Spleen (tissue), 7 donors: ENCODE measurements around the gene OSMR.

Source experiments
- POLR2A ChIP-seq, 3 donors: fragments of 450-650 bp; IDR thresholded peaks; one replicate each; pipeline ENCODE4 v1.5.1; 2017; ENCODE audit warnings: antibody characterized with exemption in 3 of 3, mild to moderate bottlenecking in 1 of 3
- POLR2AphosphoS5 ChIP-seq, 3 donors: sonication (generic); formaldehyde crosslinking; IDR thresholded peaks; one replicate each; pipeline ENCODE4 v1.5.1; 2017; ENCODE audit warnings: antibody characterized with exemption in 3 of 3
- TF ChIP-seq, protein P1 (sequence below), 11 experiments: fragments of 200-600 bp in 7 of 11; fragments of 450-650 bp in 4 of 11; sonication (generic) in 4 of 11; IDR thresholded peaks in 8 of 11; conservative IDR thresholded peaks in 3 of 11; 1 replicate in 7 of 11; 2 replicates in 4 of 11; pipeline versions ENCODE4 v1.4.0 to v1.8.0; 2016 to 2021; ENCODE audit warnings: antibody characterized with exemption in 11 of 11, inconsistent platforms in 4 of 11, mild to moderate bottlenecking in 1 of 11
- donor health status: DM: no; HTN: no; CAD: no; lungs with moderate emphysema.
- donor health status: DM: no; HTN: no; CAD: no.
- donor health status: DM: no; HTN: no; CAD: no.

DNA sequence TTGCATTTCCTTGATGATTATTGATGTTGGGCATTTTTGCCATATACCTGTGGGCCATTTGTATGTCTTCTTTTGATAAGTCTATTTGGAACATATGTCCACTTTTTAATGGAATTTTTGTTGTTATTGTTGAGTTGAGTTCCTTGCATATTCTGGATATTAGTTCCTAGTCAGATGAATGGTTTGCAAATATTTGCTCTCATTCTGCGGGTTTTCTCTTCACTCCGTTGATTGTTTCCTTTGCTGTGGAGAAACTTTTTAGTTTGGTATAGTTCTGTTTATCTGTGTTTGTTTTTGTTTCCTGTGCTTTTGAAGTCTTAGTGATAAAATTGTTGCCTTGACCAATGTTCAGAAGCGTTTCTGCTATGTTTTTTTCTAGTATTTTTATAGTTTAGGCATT is 13.0 kb downstream of the OSMR start:
- TF ChIP-seq, protein P1, sequence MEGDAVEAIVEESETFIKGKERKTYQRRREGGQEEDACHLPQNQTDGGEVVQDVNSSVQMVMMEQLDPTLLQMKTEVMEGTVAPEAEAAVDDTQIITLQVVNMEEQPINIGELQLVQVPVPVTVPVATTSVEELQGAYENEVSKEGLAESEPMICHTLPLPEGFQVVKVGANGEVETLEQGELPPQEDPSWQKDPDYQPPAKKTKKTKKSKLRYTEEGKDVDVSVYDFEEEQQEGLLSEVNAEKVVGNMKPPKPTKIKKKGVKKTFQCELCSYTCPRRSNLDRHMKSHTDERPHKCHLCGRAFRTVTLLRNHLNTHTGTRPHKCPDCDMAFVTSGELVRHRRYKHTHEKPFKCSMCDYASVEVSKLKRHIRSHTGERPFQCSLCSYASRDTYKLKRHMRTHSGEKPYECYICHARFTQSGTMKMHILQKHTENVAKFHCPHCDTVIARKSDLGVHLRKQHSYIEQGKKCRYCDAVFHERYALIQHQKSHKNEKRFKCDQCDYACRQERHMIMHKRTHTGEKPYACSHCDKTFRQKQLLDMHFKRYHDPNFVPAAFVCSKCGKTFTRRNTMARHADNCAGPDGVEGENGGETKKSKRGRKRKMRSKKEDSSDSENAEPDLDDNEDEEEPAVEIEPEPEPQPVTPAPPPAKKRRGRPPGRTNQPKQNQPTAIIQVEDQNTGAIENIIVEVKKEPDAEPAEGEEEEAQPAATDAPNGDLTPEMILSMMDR (IDR thresholded peaks at IDR 0.05 in 8 of 11, conservative IDR thresholded peaks at IDR 0.05 in 3 of 11), result no peak
- TF ChIP-seq POLR2AphosphoS5 (IDR thresholded peaks at IDR 0.05), result no peak
- TF ChIP-seq POLR2A (IDR thresholded peaks at IDR 0.05), result no peak
